Measurements from ENCODE around the gene YTHDC1. TPM values are rescaled to one million over a fixed set of nuclear protein-coding genes. Genes with fewer than 3 reads are reported as not detected.

The YTHDC1 gene
- total and polyA plus RNA-seq, 2 of the 8 experiments (the other 6 are each of a cell fraction or from before 2014, with no cell fraction given) = 25.7 to 89.5 TPM

DNA sequence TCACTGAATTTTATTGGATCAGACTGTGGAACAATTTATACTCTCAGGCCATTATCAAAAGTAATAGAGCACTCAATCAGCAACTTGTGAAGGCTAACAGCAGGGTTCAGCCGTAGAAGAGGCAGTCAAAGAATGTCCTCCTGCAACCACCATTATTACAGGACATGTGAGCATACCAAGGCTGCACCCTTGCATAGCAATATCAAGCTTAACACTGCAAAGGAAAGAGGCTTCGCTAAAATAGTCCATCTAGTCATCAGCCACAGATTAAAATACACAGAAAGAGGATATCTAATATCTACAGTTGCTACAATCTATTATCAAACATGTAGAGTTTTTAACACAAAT is 61.5 kb downstream of the YTHDC1 start:
- Histone ChIP-seq H4K20me1 (replicated peaks in 1 of 2; ENCODE audit: control insufficient read depth in 1 of 2, insufficient read depth in 2 of 2, low read length in 2 of 2) (no peaks in the 10 kb centered on the region), H3K4me1 (replicated peaks in 1 of 4; ENCODE audit: control insufficient read depth in 3 of 4, insufficient read depth in 4 of 4, low read length in 3 of 4) (peaks cover 0 to 2% (median 0%) of the 10 kb centered on the region in 4 experiments; a peak in 1 of 7 replicates), H4K8ac (ENCODE audit: extremely low read depth, insufficient read depth, low read length) (no peak overlapping the region), H3K36me3 (ENCODE audit: control insufficient read depth in 2 of 4, insufficient read depth in 4 of 4, low read length in 3 of 4) (no peaks in the 10 kb centered on the region; a peak in 1 of 8 replicates), H3K23me2 (ENCODE audit: low read depth, low read length) (no peaks in the 10 kb centered on the region), H2BK5ac (ENCODE audit: low read depth, low read length) (no peak overlapping the region), H4K5ac (ENCODE audit: insufficient read length, low read depth, low read length) (no peak overlapping the region), H3K79me2 (ENCODE audit: control insufficient read depth in 1 of 2, insufficient read depth in 2 of 2, low read length in 2 of 2) (no peaks in the 10 kb centered on the region), H2BK12ac (ENCODE audit: low read depth, low read length) (no peak overlapping the region), H3K56ac (replicated peaks; ENCODE audit: insufficient read length, low read depth, low read length) (no peak overlapping the region), H3K4me3 (ENCODE audit: extremely low read depth in 1 of 4, insufficient read depth in 2 of 4, low read depth in 3 of 4, low read length in 4 of 4) (no peak overlapping the region), H3K9me3 (ENCODE audit: insufficient read depth in 2 of 2, low read depth in 1 of 2, low read length in 1 of 2) (peaks cover 0 to 5% of the 10 kb centered on the region in 2 experiments; a peak in 2 of 4 replicates), H3K14ac (ENCODE audit: insufficient read length) (no peak overlapping the region), H3K18ac (ENCODE audit: extremely low read depth, low read length) (no peak overlapping the region), H3K4me2 (ENCODE audit: insufficient read depth in 1 of 2, low read depth in 2 of 2, low read length in 2 of 2) (no peak overlapping the region), H4K91ac (replicated peaks; ENCODE audit: insufficient read length, low read length) (no peak overlapping the region), H2BK20ac (ENCODE audit: low read length) (no peak overlapping the region), H2BK120ac (replicated peaks; ENCODE audit: low read depth, low read length) (no peak overlapping the region), H3K79me1 (ENCODE audit: low read depth, low read length) (no peaks in the 10 kb centered on the region), H3K23ac (ENCODE audit: insufficient read length) (no peak overlapping the region), H2AK5ac (ENCODE audit: low read depth, low read length) (no peak overlapping the region), H3K4ac (replicated peaks; ENCODE audit: insufficient read length, low read depth, low read length) (no peak overlapping the region), H3K9ac (replicated peaks in 1 of 4; ENCODE audit: extremely low read depth in 1 of 4, low read depth in 3 of 4, low read length in 3 of 4) (no peak overlapping the region), H3K27ac (ENCODE audit: low read depth, low read length) (no peak overlapping the region), H2BK15ac (ENCODE audit: low read length) (no peak overlapping the region), H2AFZ (ENCODE audit: low read length) (no peak overlapping the region), H3K27me3 (replicated peaks in 1 of 4; ENCODE audit: control insufficient read depth in 3 of 4, extremely low read depth in 1 of 4, insufficient read depth in 3 of 4, low read length in 3 of 4) (no peaks in the 10 kb centered on the region)
- WGBS, 2 experiments (ENCODE audit: extremely low coverage in 1 of 2, insufficient coverage in 1 of 2, insufficient read length in 1 of 2, insufficient replicate concordance in 2 of 2, low coverage in 1 of 2, low lambda C conversion rate in 2 of 2, missing lambda C conversion rate in 1 of 2) = 73% methylated on average over 2 of the region's 2 CpGs; no CpG with 5 or more reads in 1 of the 2 experiments
- POLR2A ChIA-PET (ENCODE audit: partially characterized antibody) = no interaction called here
- FAIRE-seq (no peak), DNase-seq (ENCODE audit: low read depth in 1 of 2, low spot score in 2 of 2) (no peak)
- CTCF ChIA-PET (ENCODE audit: partially characterized antibody) = interaction anchor here (1.4 to 1.5 kb wide), 2 partner anchors 17 to 87 kb away, joined by 3 to 4 read pairs; no protein-coding TSS in a partner anchor
- TF ChIP-seq, protein P1, sequence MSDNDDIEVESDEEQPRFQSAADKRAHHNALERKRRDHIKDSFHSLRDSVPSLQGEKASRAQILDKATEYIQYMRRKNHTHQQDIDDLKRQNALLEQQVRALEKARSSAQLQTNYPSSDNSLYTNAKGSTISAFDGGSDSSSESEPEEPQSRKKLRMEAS (IDR thresholded peaks at IDR 0.05) = no peak
- TF ChIP-seq JUN (IDR thresholded peaks at IDR 0.05; ENCODE audit: low read depth, low read length) (no peak), SRF (IDR thresholded peaks at IDR 0.05; ENCODE audit: low read depth, low read length) (no peak), HDAC6 (IDR thresholded peaks at IDR 0.05; ENCODE audit: low read depth, low read length) (no peak), TAF7 (optimal IDR thresholded peaks at IDR 0.05; ENCODE audit: borderline replicate concordance, low read depth, low read length) (no peak), SIN3A (conservative IDR thresholded peaks at IDR 0.05 in 1 of 2, IDR thresholded peaks at IDR 0.05 in 1 of 2; ENCODE audit: low read depth in 1 of 2, low read length in 2 of 2) (no peak), KDM4A (IDR thresholded peaks at IDR 0.05; ENCODE audit: low read depth, low read length, severe bottlenecking) (no peak), RNF2 (IDR thresholded peaks at IDR 0.05; ENCODE audit: borderline replicate concordance, low read depth, low read length, missing control alignments, poor library complexity, severe bottlenecking) (no peak), NRF1 (IDR thresholded peaks at IDR 0.05; ENCODE audit: low read depth, low read length) (no peak), CBX8 (IDR thresholded peaks at IDR 0.05; ENCODE audit: borderline replicate concordance, low read depth, low read length) (no peak), TBP (IDR thresholded peaks at IDR 0.05; ENCODE audit: low read depth, low read length) (no peak), BRCA1 (IDR thresholded peaks at IDR 0.05; ENCODE audit: low read depth, low read length) (no peak)
- TF ChIP-seq, protein P2, sequence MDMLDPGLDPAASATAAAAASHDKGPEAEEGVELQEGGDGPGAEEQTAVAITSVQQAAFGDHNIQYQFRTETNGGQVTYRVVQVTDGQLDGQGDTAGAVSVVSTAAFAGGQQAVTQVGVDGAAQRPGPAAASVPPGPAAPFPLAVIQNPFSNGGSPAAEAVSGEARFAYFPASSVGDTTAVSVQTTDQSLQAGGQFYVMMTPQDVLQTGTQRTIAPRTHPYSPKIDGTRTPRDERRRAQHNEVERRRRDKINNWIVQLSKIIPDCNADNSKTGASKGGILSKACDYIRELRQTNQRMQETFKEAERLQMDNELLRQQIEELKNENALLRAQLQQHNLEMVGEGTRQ (IDR thresholded peaks at IDR 0.05; ENCODE audit: low read length) = no peak

Measured in H1 (cell line).